ENCODE data around the gene SLC32A1. TPM values are rescaled to one million over a fixed set of nuclear protein-coding genes. Genes with fewer than 3 reads are reported as not detected.

The SLC32A1 gene
- total RNA-seq, 1 donor = not detected

DNA sequence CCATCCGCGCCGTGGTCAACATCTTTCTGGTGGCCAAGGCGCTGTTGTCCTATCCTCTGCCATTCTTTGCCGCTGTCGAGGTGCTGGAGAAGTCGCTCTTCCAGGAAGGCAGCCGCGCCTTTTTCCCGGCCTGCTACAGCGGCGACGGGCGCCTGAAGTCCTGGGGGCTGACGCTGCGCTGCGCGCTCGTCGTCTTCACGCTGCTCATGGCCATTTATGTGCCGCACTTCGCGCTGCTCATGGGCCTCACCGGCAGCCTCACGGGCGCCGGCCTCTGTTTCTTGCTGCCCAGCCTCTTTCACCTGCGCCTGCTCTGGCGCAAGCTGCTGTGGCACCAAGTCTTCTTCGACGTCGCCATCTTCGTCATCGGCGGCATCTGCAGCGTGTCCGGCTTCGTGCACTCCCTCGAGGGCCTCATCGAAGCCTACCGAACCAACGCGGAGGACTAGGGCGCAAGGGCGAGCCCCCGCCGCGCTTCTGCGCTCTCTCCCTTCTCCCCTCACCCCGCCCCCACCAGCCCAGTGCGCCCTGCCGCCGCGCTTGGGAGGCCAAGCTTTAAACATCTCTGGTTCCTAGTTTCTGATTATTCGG is 4.0 kb downstream of the SLC32A1 start:
- TF ChIP-seq, protein P1, sequence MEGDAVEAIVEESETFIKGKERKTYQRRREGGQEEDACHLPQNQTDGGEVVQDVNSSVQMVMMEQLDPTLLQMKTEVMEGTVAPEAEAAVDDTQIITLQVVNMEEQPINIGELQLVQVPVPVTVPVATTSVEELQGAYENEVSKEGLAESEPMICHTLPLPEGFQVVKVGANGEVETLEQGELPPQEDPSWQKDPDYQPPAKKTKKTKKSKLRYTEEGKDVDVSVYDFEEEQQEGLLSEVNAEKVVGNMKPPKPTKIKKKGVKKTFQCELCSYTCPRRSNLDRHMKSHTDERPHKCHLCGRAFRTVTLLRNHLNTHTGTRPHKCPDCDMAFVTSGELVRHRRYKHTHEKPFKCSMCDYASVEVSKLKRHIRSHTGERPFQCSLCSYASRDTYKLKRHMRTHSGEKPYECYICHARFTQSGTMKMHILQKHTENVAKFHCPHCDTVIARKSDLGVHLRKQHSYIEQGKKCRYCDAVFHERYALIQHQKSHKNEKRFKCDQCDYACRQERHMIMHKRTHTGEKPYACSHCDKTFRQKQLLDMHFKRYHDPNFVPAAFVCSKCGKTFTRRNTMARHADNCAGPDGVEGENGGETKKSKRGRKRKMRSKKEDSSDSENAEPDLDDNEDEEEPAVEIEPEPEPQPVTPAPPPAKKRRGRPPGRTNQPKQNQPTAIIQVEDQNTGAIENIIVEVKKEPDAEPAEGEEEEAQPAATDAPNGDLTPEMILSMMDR (IDR thresholded peaks at IDR 0.05; ENCODE audit: insufficient read depth, low read depth, low read length) = no peak
- no peak overlapping the region for H3K4me3 ChIP-seq (ENCODE audit: low read depth, low read length)
- no peak for DNase-seq (ENCODE audit: low read depth)

DNA sequence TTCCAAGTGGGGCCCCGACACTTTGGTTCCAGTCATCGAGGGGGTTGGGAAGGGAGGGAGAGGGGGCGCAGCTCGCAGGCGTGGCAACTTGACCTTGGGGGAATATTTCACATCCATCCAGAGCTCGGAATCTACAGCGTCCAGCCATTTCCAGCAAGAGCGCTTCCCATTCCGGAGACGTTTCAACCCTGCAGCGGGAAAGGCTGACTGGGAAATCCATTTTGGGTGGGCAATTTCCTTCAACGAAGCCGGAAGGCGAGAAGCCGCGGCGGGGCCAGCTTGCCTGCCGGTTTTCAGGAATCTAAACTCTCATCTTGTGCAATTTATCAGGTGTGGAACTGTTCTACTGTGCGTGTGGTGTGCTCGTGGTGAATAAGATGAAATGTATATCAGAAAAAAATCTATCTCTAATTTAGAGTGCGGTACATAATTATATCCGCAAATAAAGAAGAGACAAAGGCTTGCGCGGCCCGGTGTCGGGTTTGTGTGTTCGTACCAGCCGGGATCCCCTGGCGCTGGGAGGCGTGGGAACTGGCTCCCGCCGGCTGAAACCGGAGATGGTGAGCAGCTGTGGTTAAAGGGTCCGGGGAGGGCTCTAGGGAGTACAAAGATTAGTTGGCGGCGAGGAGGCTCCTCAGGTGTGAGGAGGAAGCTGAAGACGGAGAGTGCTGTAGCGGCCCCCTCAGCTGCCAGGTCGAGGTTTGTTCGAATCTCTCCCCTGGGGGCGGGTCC is 4.8 kb downstream of the SLC32A1 start:
- no peak for DNase-seq (ENCODE audit: low read depth)
- TF ChIP-seq, protein P1 (IDR thresholded peaks at IDR 0.05; ENCODE audit: insufficient read depth, low read depth, low read length) = no peak
- no peak overlapping the region for H3K4me3 ChIP-seq (ENCODE audit: low read depth, low read length)

DNA sequence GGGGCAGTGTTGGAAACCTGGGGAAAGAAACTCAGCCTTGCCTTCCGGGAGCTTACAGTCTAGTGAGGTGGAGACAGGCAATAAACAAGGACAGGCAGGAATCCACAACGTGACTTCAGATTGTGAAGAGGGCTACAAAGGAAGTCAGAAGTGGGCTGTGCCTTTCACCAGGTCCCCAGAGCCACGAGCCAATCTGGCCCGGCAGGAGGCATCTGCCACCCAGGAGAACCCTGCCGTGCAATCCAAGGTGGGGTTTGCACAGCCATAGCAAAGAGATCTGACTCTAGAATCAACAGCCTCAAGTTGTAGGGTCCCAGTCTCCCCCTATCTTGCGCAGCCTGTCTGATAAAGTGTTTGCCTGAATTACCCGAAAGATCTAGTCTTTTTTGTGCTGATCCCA is 5.5 kb downstream of the SLC32A1 start:
- DNase-seq (ENCODE audit: low read depth) = no peak
- TF ChIP-seq, protein P1 (IDR thresholded peaks at IDR 0.05; ENCODE audit: insufficient read depth, low read depth, low read length) = no peak
- H3K4me3 ChIP-seq (ENCODE audit: low read depth, low read length) = no peak overlapping the region

DNA sequence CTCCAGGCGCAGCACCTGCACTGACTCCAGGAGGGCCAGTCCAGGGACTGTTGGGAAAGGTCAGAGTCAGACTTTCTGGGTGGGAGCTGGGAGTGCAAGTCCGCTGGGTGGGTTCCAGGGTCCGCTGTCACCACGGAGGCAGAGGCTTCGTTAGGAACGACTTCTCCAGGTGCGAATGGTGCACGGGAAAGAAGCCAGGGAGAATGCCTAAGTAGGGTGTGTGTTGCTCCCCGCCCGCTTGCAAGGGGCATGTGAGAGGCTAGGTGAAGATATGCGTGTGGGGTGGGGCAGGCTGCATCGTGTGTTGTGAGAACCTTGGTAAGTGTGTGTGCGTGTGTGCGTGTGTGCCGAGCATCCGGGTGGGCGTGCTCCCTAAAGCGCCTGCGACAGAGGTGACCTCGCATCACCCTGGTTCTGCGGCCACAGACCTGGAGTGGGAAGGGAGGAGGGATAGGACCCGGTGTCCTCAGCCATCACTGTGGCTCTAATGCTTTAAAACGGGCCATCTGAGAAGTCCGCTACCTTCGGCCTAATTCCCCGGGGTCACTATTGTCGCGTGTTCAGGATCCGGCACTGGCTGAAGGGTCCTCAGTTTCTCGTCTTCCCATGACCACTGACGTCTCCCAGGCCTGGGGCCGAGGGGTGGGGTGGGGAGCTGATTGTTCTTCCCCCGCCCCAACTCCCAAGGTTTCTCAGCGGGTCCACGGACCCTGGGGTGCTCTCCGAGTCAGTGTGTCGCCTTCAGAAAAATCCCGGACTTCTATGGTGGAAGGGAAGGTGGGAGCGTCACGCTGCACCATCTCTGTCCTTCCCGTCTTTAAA is 6.1 kb downstream of the SLC32A1 start:
- no peak for DNase-seq (ENCODE audit: low read depth)
- H3K4me3 ChIP-seq (ENCODE audit: low read depth, low read length) = no peak overlapping the region
- TF ChIP-seq, protein P1 (IDR thresholded peaks at IDR 0.05; ENCODE audit: insufficient read depth, low read depth, low read length) = no peak

DNA sequence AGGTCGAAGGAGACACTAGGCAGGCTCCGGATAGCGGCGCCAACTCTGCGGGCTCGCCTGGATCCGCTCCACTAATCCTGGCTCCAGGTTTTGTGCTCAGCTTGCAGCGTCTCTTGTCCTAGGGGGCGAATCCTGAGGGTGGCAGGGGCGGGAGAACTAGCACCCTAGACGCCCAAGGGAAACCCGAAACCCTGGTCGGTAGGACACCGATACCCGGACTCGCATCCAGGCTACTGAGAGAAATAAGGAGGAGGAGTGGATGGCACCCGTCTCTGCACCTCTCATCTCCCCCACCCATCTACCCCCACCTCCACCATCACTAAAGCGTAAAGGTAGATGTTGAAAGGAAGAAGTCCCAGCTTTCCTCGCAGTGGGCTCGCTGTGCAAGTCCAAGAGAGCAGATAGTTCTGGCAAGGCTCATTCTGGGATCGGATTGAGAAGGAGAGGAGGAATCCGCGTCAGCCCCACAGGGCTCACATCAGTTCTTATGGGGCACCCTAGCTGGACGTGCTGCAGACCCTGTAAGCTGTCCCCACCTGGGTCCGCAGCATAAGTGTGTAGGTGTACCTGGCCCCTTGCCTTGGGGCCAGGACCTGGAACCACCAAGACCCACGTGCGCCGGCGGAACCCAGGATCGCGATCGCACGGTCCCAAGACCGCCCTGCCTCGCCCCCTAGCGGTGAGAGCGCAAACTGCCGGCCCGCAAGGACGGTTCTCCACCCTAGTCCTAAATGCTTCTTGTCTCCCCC is 6.9 kb downstream of the SLC32A1 start:
- peak overlapping the region; percentile 38 for H3K4me3 ChIP-seq (ENCODE audit: low read depth, low read length)
- peak; percentile 56 for DNase-seq (ENCODE audit: low read depth)
- TF ChIP-seq, protein P1 (IDR thresholded peaks at IDR 0.05; ENCODE audit: insufficient read depth, low read depth, low read length) = peak; percentile 98

DNA sequence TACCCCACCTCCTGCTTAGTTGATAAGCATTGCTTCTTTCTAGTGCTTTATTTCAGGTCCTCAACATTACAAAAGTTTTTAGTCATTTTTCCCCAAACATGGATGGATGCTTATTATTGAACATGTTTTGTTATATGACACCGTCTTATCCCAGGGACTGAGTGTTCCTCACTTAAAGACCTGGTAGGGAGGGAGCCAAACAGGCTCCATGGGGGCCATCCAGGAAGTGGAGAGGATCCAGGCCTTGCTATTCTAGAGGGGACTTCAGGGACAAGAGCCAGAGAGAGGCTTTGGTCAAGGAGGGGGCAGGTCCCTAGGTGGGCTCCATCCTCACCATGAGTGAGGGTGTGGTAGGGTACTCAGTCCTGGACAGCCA is 7.4 kb downstream of the SLC32A1 start:
- TF ChIP-seq, protein P1 (IDR thresholded peaks at IDR 0.05; ENCODE audit: insufficient read depth, low read depth, low read length) = no peak

More for the DNA sequence above, 7.4 kb downstream of the SLC32A1 start:
- DNase-seq (ENCODE audit: low read depth) = no peak
- H3K4me3 ChIP-seq (ENCODE audit: low read depth, low read length) = no peak overlapping the region

Data from fibroblast of villous mesenchyme (primary cell).